HG02642 (cell line): ENCODE measurements around the gene PDE4D.
A peak's percentile ranks its signal among the peaks of the same experiment; 100 is the strongest.

Source experiments
- ATAC-seq: cut with Tn5 transposase; IDR thresholded peaks from one replicate; pipeline ENCODE4 v1.9.1; 2021; ENCODE audit warnings: mild to moderate bottlenecking; ENCODE audit not compliant: unreplicated experiment, poor library complexity

Gene PDE4D

GRCh38 chr5:59151162-59151889 lies 742.2 kb downstream of the PDE4D start:
- ATAC-seq: no peak

- no peak for ATAC-seq
These were observed 743.7 kb downstream of the PDE4D start for GRCh38 chr5:59149827-59150226.

- ATAC-seq: no peak
These were observed 744.3 kb downstream of the PDE4D start for GRCh38 chr5:59149271-59149670.

GRCh38 chr5:59146729-59147128 lies 746.8 kb downstream of the PDE4D start:
- ATAC-seq: no peak

GRCh38 chr5:59143926-59144333 lies 749.6 kb downstream of the PDE4D start:
- peak; percentile 91 for ATAC-seq

- ATAC-seq: no peak
These were observed 750.6 kb downstream of the PDE4D start for GRCh38 chr5:59142927-59143326.

- ATAC-seq: no peak
These were observed 751.4 kb downstream of the PDE4D start for GRCh38 chr5:59142138-59142537.

- ATAC-seq: no peak
These were observed 753.4 kb downstream of the PDE4D start for GRCh38 chr5:59140133-59140532.

- no peak for ATAC-seq
These were observed 753.8 kb downstream of the PDE4D start for GRCh38 chr5:59139695-59140094.

- ATAC-seq: no peak
These were observed 755.0 kb downstream of the PDE4D start for GRCh38 chr5:59138509-59138908.

- ATAC-seq: no peak
These were observed 755.7 kb downstream of the PDE4D start for GRCh38 chr5:59137846-59138245.

GRCh38 chr5:59136549-59136948 lies 757.0 kb downstream of the PDE4D start:
- no peak for ATAC-seq

- ATAC-seq: no peak
These were observed 758.9 kb downstream of the PDE4D start for GRCh38 chr5:59134471-59135163.

GRCh38 chr5:59133764-59134261 lies 759.7 kb downstream of the PDE4D start:
- no peak for ATAC-seq

- ATAC-seq: no peak
These were observed 761.4 kb downstream of the PDE4D start for GRCh38 chr5:59132131-59132530.

GRCh38 chr5:59130431-59130830 lies 763.1 kb downstream of the PDE4D start:
- ATAC-seq: no peak

GRCh38 chr5:59128646-59129290 lies 764.8 kb downstream of the PDE4D start:
- ATAC-seq: no peak

- ATAC-seq: no peak
These were observed 766.6 kb downstream of the PDE4D start for GRCh38 chr5:59126708-59127573.

- ATAC-seq: no peak
These were observed 767.4 kb downstream of the PDE4D start for GRCh38 chr5:59126016-59126707.
